K562 treated with DMSO at 1 percent for 4 hours (cell line): ENCODE measurements around the gene ANKHD1. TPM values are rescaled to one million over a fixed set of nuclear protein-coding genes. Genes with fewer than 3 reads are reported as not detected.

ENCODE experiments used
- total RNA-seq: library from RNA; unstranded; fragments of 300-600 nt; gene quantifications from 2 replicates; pipeline ENCODE4 v1.2.3, GENCODE V29; 2022; ENCODE audit not compliant: insufficient read depth

The ANKHD1 gene, protein sequence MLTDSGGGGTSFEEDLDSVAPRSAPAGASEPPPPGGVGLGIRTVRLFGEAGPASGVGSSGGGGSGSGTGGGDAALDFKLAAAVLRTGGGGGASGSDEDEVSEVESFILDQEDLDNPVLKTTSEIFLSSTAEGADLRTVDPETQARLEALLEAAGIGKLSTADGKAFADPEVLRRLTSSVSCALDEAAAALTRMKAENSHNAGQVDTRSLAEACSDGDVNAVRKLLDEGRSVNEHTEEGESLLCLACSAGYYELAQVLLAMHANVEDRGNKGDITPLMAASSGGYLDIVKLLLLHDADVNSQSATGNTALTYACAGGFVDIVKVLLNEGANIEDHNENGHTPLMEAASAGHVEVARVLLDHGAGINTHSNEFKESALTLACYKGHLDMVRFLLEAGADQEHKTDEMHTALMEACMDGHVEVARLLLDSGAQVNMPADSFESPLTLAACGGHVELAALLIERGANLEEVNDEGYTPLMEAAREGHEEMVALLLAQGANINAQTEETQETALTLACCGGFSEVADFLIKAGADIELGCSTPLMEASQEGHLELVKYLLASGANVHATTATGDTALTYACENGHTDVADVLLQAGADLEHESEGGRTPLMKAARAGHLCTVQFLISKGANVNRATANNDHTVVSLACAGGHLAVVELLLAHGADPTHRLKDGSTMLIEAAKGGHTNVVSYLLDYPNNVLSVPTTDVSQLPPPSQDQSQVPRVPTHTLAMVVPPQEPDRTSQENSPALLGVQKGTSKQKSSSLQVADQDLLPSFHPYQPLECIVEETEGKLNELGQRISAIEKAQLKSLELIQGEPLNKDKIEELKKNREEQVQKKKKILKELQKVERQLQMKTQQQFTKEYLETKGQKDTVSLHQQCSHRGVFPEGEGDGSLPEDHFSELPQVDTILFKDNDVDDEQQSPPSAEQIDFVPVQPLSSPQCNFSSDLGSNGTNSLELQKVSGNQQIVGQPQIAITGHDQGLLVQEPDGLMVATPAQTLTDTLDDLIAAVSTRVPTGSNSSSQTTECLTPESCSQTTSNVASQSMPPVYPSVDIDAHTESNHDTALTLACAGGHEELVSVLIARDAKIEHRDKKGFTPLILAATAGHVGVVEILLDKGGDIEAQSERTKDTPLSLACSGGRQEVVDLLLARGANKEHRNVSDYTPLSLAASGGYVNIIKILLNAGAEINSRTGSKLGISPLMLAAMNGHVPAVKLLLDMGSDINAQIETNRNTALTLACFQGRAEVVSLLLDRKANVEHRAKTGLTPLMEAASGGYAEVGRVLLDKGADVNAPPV (N-terminal part only)
- 44.4 and 57.4 TPM in 2 replicates for total RNA-seq

GRCh38 chr5:140401362-140402257 lies at the start of gene ANKHD1:
Gene ANKHD1 (plus strand): TSS chr5:140401833. CDS start chr5:140401968, 135 bp downstream.

GRCh38 chr5:140360101-140360500 lies 41.5 kb upstream of the ANKHD1 start, which contains the start of gene SLC4A9:
Gene SLC4A9 (plus strand): TSS chr5:140360194. CDS start chr5:140360237, 43 bp downstream.

GRCh38 chr5:140547508-140548299 lies 146.1 kb downstream of the ANKHD1 start, which contains the start of gene EIF4EBP3:
Gene EIF4EBP3 (plus strand): TSS chr5:140547662. CDS start chr5:140547738, 76 bp downstream.

GRCh38 chr5:140557136-140557805 lies 155.6 kb downstream of the ANKHD1 start, which contains the start of gene SRA1:
Gene SRA1 (minus strand): TSS chr5:140557473. CDS start chr5:140557452, 21 bp downstream.

GRCh38 chr5:140564196-140565023 lies 162.8 kb downstream of the ANKHD1 start, which contains the start of the genes APBB3 and SLC35A4:
Gene APBB3 (minus strand): TSS chr5:140564598. CDS start chr5:140564245, 353 bp downstream.
Gene SLC35A4 (plus strand): TSS chr5:140564828. CDS start chr5:140567170, 2,342 bp downstream.

Other genes starting within 250 kb of the ANKHD1 start
- 125 and 133 TPM in 2 replicates for gene CYSTM1, start 226.6 kb upstream of the ANKHD1 start, total RNA-seq
- 51.6 and 60.8 TPM in 2 replicates for gene PFDN1, start 98.7 kb upstream of the ANKHD1 start, total RNA-seq
- 1.8 and 3.2 TPM in 2 replicates for gene HBEGF, start 55.2 kb upstream of the ANKHD1 start, total RNA-seq
- not detected in 2 replicates for gene SLC4A9, start 41.6 kb upstream of the ANKHD1 start, total RNA-seq
- gene EIF4EBP3, start 145.8 kb downstream of the ANKHD1 start, total RNA-seq: 5.1 and 5.3 TPM in 2 replicates
- 24.8 and 27.5 TPM in 2 replicates for gene SRA1, start 155.6 kb downstream of the ANKHD1 start, total RNA-seq
- gene APBB3, start 162.8 kb downstream of the ANKHD1 start, total RNA-seq: 8.4 and 9.2 TPM in 2 replicates
- 110 and 118 TPM in 2 replicates for gene SLC35A4, start 163.0 kb downstream of the ANKHD1 start, total RNA-seq
- 4.9 TPM in 1 of 2 replicates, not detected in the other for gene CD14, start 231.3 kb downstream of the ANKHD1 start, total RNA-seq
- 10.4 and 10.7 TPM in 2 replicates for gene TMCO6, start 237.6 kb downstream of the ANKHD1 start, total RNA-seq
- gene NDUFA2, start 245.8 kb downstream of the ANKHD1 start, total RNA-seq: 172 and 175 TPM in 2 replicates
- gene IK, start 246.0 kb downstream of the ANKHD1 start, total RNA-seq: 149 and 176 TPM in 2 replicates